Trophoblast cell (in vitro differentiated cells and primary cell): ENCODE results near the gene MUC22.
"Not testable (repeated sequence)": the region's sequence is repeated elsewhere in the genome, so short reads cannot be mapped to it uniquely, and the experiment has no call there.

Experiments used
- DNase-seq, 2 donors: peaks; one replicate each; pipeline ENCODE4 v3.0.0-alpha.2; 2016
- H2AFZ ChIP-seq: 2 replicates; pipeline ENCODE4 v1.6.1; 2013; ENCODE audit warnings: low read length, moderate library complexity, mild to moderate bottlenecking; ENCODE audit not compliant: insufficient read depth, poor library complexity
- H2AK5ac ChIP-seq: 2 replicates; pipeline ENCODE4 v1.6.1; 2013; ENCODE audit warnings: mild to moderate bottlenecking, low read length
- H2BK120ac ChIP-seq: 2 replicates; pipeline ENCODE4 v1.6.1; 2013; ENCODE audit warnings: low read length, mild to moderate bottlenecking, moderate library complexity; ENCODE audit not compliant: insufficient read depth, poor library complexity
- H2BK12ac ChIP-seq: 2 replicates; pipeline ENCODE4 v1.6.1; 2013; ENCODE audit warnings: mild to moderate bottlenecking, low read length, moderate library complexity
- H2BK5ac ChIP-seq: 2 replicates; pipeline ENCODE4 v1.6.1; 2013; ENCODE audit warnings: low read length, low read depth, moderate library complexity, mild to moderate bottlenecking; ENCODE audit not compliant: poor library complexity
- H3K14ac ChIP-seq: 2 replicates; pipeline ENCODE4 v1.6.1; 2013; ENCODE audit warnings: mild to moderate bottlenecking, low read length
- H3K18ac ChIP-seq: 2 replicates; pipeline ENCODE4 v1.6.1; 2013; ENCODE audit warnings: mild to moderate bottlenecking, low read length
- H3K23ac ChIP-seq: 2 replicates; pipeline ENCODE4 v1.6.1; 2013; ENCODE audit warnings: low read length
- H3K27ac ChIP-seq: 2 replicates; pipeline ENCODE4 v1.5.1; 2013; ENCODE audit warnings: low read depth, mild to moderate bottlenecking, inconsistent platforms, low read length, moderate library complexity
- H3K27me3 ChIP-seq: 2 replicates; pipeline ENCODE4 v1.6.1; 2013; ENCODE audit warnings: inconsistent platforms, mild to moderate bottlenecking, low read length, moderate library complexity; ENCODE audit not compliant: insufficient read depth
- H3K36me3 ChIP-seq, 2 experiments: 1 replicate in 1 of 2; 2 replicates in 1 of 2; pipeline ENCODE4 v1.6.1; 2013; ENCODE audit warnings: low read length in 2 of 2, mild to moderate bottlenecking in 2 of 2, moderate library complexity in 1 of 2; ENCODE audit not compliant: insufficient read depth in 2 of 2, control insufficient read depth in 1 of 2
- H3K4ac ChIP-seq: 2 replicates; pipeline ENCODE4 v1.6.1; 2013; ENCODE audit warnings: low read depth, mild to moderate bottlenecking, low read length, moderate library complexity
- H3K4me1 ChIP-seq, 2 experiments: 1 replicate in 1 of 2; 2 replicates in 1 of 2; pipeline ENCODE4 v1.6.1; 2013; ENCODE audit warnings: low read length in 2 of 2, mild to moderate bottlenecking in 2 of 2, moderate library complexity in 1 of 2; ENCODE audit not compliant: insufficient read depth in 2 of 2, control insufficient read depth in 1 of 2
- H3K4me2 ChIP-seq: 2 replicates; pipeline ENCODE4 v1.6.1; 2013; ENCODE audit warnings: inconsistent platforms, mild to moderate bottlenecking, low read length, moderate library complexity
- H3K4me3 ChIP-seq: 2 replicates; pipeline ENCODE4 v1.5.1; 2013; ENCODE audit warnings: mild to moderate bottlenecking, low read depth, low read length, inconsistent platforms
- H3K79me1 ChIP-seq: one replicate; pipeline ENCODE4 v1.6.1; 2013; ENCODE audit warnings: low read length
- H3K79me2 ChIP-seq: 2 replicates; pipeline ENCODE4 v1.6.1; 2013; ENCODE audit warnings: low read length, mild to moderate bottlenecking; ENCODE audit not compliant: control insufficient read depth, insufficient read depth, poor library complexity
- H3K9ac ChIP-seq: 2 replicates; pipeline ENCODE4 v1.6.1; 2013; ENCODE audit warnings: mild to moderate bottlenecking, low read length
- H3K9me3 ChIP-seq: 2 replicates; pipeline ENCODE4 v1.6.1; 2013; ENCODE audit warnings: low read depth, mild to moderate bottlenecking, control low read depth, inconsistent platforms, low read length; ENCODE audit not compliant: insufficient read depth
- H4K12ac ChIP-seq: 2 replicates; pipeline ENCODE4 v1.6.1; 2013; ENCODE audit warnings: low read depth, mild to moderate bottlenecking, low read length, moderate library complexity
- H4K8ac ChIP-seq: 2 replicates; pipeline ENCODE4 v1.6.1; 2013; ENCODE audit warnings: low read depth, mild to moderate bottlenecking, low read length, moderate library complexity
- H4K91ac ChIP-seq: one replicate; pipeline ENCODE4 v1.6.1; 2013; ENCODE audit warnings: low read depth, mild to moderate bottlenecking, low read length, moderate library complexity
- WGBS: extraction: QIAGEN DNeasy Blood & Tissue Kit; methylation state at CpG from one replicate; pipeline ENCODE4 v1.1.7; 2013; ENCODE audit warnings: missing lambda C conversion rate; ENCODE audit not compliant: insufficient read length, insufficient coverage; ENCODE audit errors: extremely low coverage; 5-methylcytosine and 5-hydroxymethylcytosine counted together

Gene MUC22

DNA sequence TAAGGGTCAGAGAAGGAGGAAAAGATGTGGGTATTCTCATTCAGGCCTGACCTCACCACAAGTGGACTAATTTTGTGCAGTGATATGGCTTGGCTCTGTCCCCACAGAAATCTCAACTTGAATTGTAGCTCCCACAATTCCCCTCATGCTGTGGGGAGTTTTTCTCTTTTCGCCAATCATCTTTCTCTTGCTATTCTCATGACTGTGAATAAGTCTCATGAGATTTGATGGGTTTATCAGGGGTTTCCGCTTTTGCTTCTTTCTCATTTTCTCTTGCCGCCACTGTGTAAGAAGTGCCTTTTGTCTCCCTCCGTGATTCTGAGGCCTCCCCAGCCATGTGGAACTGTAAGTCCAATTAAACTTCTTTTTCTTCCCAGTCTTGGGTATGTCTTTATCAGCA, 42.9 kb downstream of the MUC22 start:
- H2BK12ac ChIP-seq, H3K4me2 ChIP-seq, H4K8ac ChIP-seq, DNase-seq, H3K9me3 ChIP-seq, H2AK5ac ChIP-seq, H3K27me3 ChIP-seq, H3K27ac ChIP-seq, H3K79me2 ChIP-seq, H2AFZ ChIP-seq, H2BK5ac ChIP-seq, H2BK120ac ChIP-seq, H3K4ac ChIP-seq, H3K23ac ChIP-seq, H3K9ac ChIP-seq, H3K36me3 ChIP-seq, H4K91ac ChIP-seq, H3K14ac ChIP-seq, H3K18ac ChIP-seq, H3K79me1 ChIP-seq, H3K4me1 ChIP-seq, H3K4me3 ChIP-seq, H4K12ac ChIP-seq: not testable (repeated sequence)
- no CpG with 5 or more reads among the region's 4 CpGs for WGBS

DNA sequence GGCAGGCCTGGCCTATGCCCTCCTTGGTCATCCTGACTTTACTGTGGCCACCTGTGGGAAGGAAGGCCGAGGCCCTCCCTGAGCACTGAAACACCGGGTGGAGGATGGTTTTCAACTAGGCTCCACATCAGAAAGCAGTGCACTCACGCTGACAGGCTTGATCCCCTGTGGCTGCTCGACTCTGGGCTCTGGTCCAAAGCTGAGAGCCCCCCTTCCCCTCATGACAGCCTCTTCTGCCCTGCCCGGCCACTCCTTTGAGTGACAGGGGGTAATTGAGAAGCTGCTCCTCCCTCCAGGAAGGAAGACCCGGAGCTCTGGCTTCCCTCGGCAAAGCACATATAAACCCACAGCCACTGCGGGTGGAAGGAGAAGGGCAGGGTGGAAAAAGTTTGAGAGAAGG, 43.6 kb downstream of the MUC22 start:
- Histone ChIP-seq H3K79me2 (no peaks in the 10 kb centered on the region), H3K4me1 (no peaks in the 10 kb centered on the region), H3K9me3 (no peaks in the 10 kb centered on the region), H3K4me2 (no peak overlapping the region), H3K18ac (no peak overlapping the region), H3K14ac (no peak overlapping the region), H2BK12ac (no peak overlapping the region), H3K9ac (no peak overlapping the region), H3K79me1 (no peaks in the 10 kb centered on the region), H4K91ac (no peak overlapping the region), H4K8ac (no peak overlapping the region), H3K4me3 (no peak overlapping the region), H2AK5ac (no peak overlapping the region), H3K23ac (no peak overlapping the region), H2BK5ac (no peak overlapping the region), H3K27ac (no peak overlapping the region), H3K4ac (no peak overlapping the region), H4K12ac (no peak overlapping the region), H3K27me3 (no peaks in the 10 kb centered on the region), H2AFZ (no peak overlapping the region), H3K36me3 (no peaks in the 10 kb centered on the region), H2BK120ac (no peak overlapping the region)
- no peak for DNase-seq
- no CpG with 5 or more reads among the region's 8 CpGs for WGBS

DNA sequence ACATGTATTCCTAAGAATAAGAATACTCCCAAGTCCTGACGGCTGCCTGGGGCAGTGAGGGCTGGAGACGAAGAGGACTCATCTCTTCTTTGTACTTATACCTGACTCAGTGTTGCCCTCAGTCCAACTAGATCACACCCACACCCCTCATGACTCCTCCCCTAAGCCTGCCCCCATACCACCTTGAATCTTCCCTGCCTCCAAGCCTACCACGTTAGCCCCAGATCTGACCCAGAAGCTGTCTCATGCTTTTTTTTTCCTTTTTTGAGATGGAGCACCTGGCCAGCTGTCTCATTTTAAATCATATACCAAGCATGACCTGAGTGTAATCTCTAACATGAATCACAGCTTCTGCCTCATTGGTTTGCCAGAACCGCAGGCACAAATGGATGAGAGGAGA, 45.2 kb downstream of the MUC22 start:
- Histone ChIP-seq H3K9me3 (no peaks in the 10 kb centered on the region), H3K27me3 (no peaks in the 10 kb centered on the region), H3K27ac (no peak overlapping the region), H3K18ac (no peak overlapping the region), H3K36me3 (no peaks in the 10 kb centered on the region), H2BK12ac (no peak overlapping the region), H4K12ac (no peak overlapping the region), H2AK5ac (no peak overlapping the region), H3K4me2 (no peak overlapping the region), H2AFZ (no peak overlapping the region), H3K4ac (no peak overlapping the region), H4K8ac (no peak overlapping the region), H4K91ac (no peak overlapping the region), H3K23ac (no peak overlapping the region), H3K79me2 (no peaks in the 10 kb centered on the region), H2BK5ac (no peak overlapping the region), H3K4me3 (no peak overlapping the region), H3K9ac (no peak overlapping the region), H3K79me1 (no peaks in the 10 kb centered on the region), H3K4me1 (peaks cover 0 to 2% of the 10 kb centered on the region in 2 experiments), H3K14ac (no peak overlapping the region), H2BK120ac (no peak overlapping the region)
- WGBS: no CpG with 5 or more reads among the region's 4 CpGs
- no peak for DNase-seq

DNA sequence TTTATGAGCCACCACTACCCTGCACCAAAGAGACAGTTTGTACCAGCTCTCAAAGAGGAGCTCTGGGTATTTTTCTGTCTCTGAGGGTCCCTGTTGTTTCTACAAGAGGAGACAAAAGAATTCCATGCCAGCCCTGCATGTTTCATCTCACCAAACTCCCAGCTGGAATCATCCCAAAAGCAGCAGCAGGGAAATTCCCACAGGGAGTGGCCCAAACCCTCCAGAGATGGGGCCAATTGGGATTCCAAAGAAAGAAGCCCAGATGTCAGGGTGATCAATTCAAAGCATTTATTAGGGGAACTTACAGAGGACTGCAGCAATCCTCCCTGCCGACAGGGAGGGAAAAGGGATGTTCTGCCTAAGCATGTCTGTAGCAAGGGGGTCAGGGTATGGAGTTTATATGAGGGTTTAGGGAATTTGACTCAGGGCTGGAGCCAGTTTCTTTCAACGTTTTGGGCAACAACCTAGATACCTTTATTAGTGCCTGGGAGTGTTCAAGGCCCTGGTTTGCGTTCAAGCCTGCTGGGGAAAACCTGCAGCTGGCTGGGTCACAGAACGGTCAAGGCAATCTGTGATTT, 47.2 kb downstream of the MUC22 start:
- H2AFZ ChIP-seq: no peak overlapping the region
- no peak overlapping the region for H4K91ac ChIP-seq
- H2BK12ac ChIP-seq: no peak overlapping the region
- WGBS: no CpG with 5 or more reads among the region's 4 CpGs
- H3K9ac ChIP-seq: no peak overlapping the region
- H3K9me3 ChIP-seq: no peaks in the 10 kb centered on the region
- no peak overlapping the region for H2AK5ac ChIP-seq
- H3K36me3 ChIP-seq: no peaks in the 10 kb centered on the region
- no peak overlapping the region for H3K4me2 ChIP-seq
- H3K79me1 ChIP-seq: no peaks in the 10 kb centered on the region
- H4K12ac ChIP-seq: no peak overlapping the region
- H3K14ac ChIP-seq: no peak overlapping the region
- H3K4me1 ChIP-seq: peaks cover 0 to 2% of the 10 kb centered on the region in 2 experiments
- no peak overlapping the region for H3K27ac ChIP-seq
- no peak overlapping the region for H3K18ac ChIP-seq
- no peaks in the 10 kb centered on the region for H3K27me3 ChIP-seq
- H3K79me2 ChIP-seq: no peaks in the 10 kb centered on the region
- no peak overlapping the region for H4K8ac ChIP-seq
- no peak overlapping the region for H3K4me3 ChIP-seq
- no peak for DNase-seq
- no peak overlapping the region for H3K4ac ChIP-seq
- no peak overlapping the region for H2BK120ac ChIP-seq
- H2BK5ac ChIP-seq: no peak overlapping the region
- H3K23ac ChIP-seq: no peak overlapping the region
